ENCODE results near the gene YARS2. TPM values are rescaled to one million over a fixed set of nuclear protein-coding genes. Genes with fewer than 3 reads are reported as not detected.
"Not testable (repeated sequence)": the region's sequence is repeated elsewhere in the genome, so short reads cannot be mapped to it uniquely, and the experiment has no call there.

Gene YARS2
- polyA plus RNA-seq, 1 donor = 34.8 TPM

- peak; percentile 66 for DNase-seq
Measured at GRCh38 chr12:32755051-32755653, 545 bp downstream of the YARS2 start.

- no peak for DNase-seq
Measured at GRCh38 chr12:32754111-32754510, 1.6 kb downstream of the YARS2 start.

GRCh38 chr12:32753605-32754004, 2.1 kb downstream of the YARS2 start:
- DNase-seq = no peak

- DNase-seq = no peak
Measured at GRCh38 chr12:32743264-32743663, 12.4 kb downstream of the YARS2 start.

GRCh38 chr12:32742133-32742532, 13.6 kb downstream of the YARS2 start:
- no peak for DNase-seq

- DNase-seq = no peak
Measured at GRCh38 chr12:32739279-32739678, 16.4 kb downstream of the YARS2 start.

GRCh38 chr12:32737715-32738114, 18.0 kb downstream of the YARS2 start:
- DNase-seq = no peak

- no peak for DNase-seq
Measured at GRCh38 chr12:32736445-32736844, 19.3 kb downstream of the YARS2 start.

GRCh38 chr12:32734952-32735351, 20.7 kb downstream of the YARS2 start:
- DNase-seq = no peak

GRCh38 chr12:32727237-32727636, 28.5 kb downstream of the YARS2 start:
- no peak for DNase-seq

- DNase-seq = no peak
Measured at GRCh38 chr12:32726286-32726685, 29.4 kb downstream of the YARS2 start.

GRCh38 chr12:32725308-32725707, 30.4 kb downstream of the YARS2 start:
- DNase-seq = not testable (repeated sequence)

GRCh38 chr12:32718926-32719325, 36.8 kb downstream of the YARS2 start:
- DNase-seq = no peak

GRCh38 chr12:32714772-32715171, 40.9 kb downstream of the YARS2 start:
- no peak for DNase-seq

- no peak for DNase-seq
Measured at GRCh38 chr12:32708926-32709325, 46.8 kb downstream of the YARS2 start.

- no peak for DNase-seq
Measured at GRCh38 chr12:32706335-32707024, 49.2 kb downstream of the YARS2 start.

GRCh38 chr12:32705783-32706182, 49.9 kb downstream of the YARS2 start:
- no peak for DNase-seq

GRCh38 chr12:32702946-32703345, 52.8 kb downstream of the YARS2 start:
- no peak for DNase-seq

GRCh38 chr12:32702473-32702872, 53.2 kb downstream of the YARS2 start:
- DNase-seq = no peak

- not testable (repeated sequence) for DNase-seq
Measured at GRCh38 chr12:32699437-32699836, 56.3 kb downstream of the YARS2 start.

- DNase-seq = no peak
Measured at GRCh38 chr12:32698285-32698684, 57.4 kb downstream of the YARS2 start.

GRCh38 chr12:32697445-32697844, 58.3 kb downstream of the YARS2 start:
- no peak for DNase-seq

Measured in left kidney (tissue), 2 donors.